ENCODE results near the gene CHST10. TPM values are rescaled to one million over a fixed set of nuclear protein-coding genes. Genes with fewer than 3 reads are reported as not detected.

CHST10 gene
- total and polyA plus RNA-seq, 2 donors (not counting 3 experiments of a cell fraction or from before 2014, with no cell fraction given) = 11.1 to 12.3 TPM

DNA sequence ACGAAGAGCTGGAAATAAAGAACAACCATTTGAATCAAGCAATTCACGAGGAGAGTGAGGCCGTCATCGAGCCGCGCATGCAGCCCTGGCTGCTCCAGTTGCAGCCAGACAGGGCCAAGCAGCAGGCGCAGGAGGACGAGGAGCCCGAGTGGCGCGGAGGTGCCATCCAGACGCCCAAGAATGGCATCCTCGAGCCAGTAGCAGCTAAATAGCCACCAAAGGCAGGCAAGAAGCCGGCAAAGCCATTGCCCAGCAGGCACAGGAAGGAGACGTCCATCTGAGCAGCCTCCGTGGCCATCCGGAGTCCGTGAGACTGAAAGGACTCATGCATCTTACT, 8.9 kb upstream of the CHST10 start:
- no peak for TF ChIP-seq GATA2 (IDR thresholded peaks at IDR 0.05; ENCODE audit: insufficient read depth, insufficient read length, low read depth, low read length)
- no peak for TF ChIP-seq JUN (IDR thresholded peaks at IDR 0.05; ENCODE audit: borderline replicate concordance, insufficient read depth, insufficient read length, low read depth)
- TF ChIP-seq POLR2A (IDR thresholded peaks at IDR 0.05; ENCODE audit: low read depth, low read length) = no peak
- no peak for TF ChIP-seq MYC (IDR thresholded peaks at IDR 0.05; ENCODE audit: low read depth, low read length)
- TF ChIP-seq, protein P1, sequence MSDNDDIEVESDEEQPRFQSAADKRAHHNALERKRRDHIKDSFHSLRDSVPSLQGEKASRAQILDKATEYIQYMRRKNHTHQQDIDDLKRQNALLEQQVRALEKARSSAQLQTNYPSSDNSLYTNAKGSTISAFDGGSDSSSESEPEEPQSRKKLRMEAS (IDR thresholded peaks at IDR 0.05; ENCODE audit: insufficient read depth, insufficient read length) = no peak
- no peak for TF ChIP-seq EZH2 (IDR thresholded peaks at IDR 0.05; ENCODE audit: borderline replicate concordance, low read depth, low read length, severe bottlenecking)
- no peak for TF ChIP-seq FOS (IDR thresholded peaks at IDR 0.05; ENCODE audit: borderline replicate concordance, insufficient read depth, low read length)
- Histone ChIP-seq H3K27ac (ENCODE audit: insufficient read depth, low read depth, low read length) (no peak overlapping the region), H4K20me1 (replicated peaks; ENCODE audit: control insufficient read depth, extremely low read depth, insufficient read depth, low read length) (no peaks in the 10 kb centered on the region), H3K9me1 (replicated peaks; ENCODE audit: control insufficient read depth, extremely low read depth, insufficient read depth, low read length) (no peaks in the 10 kb centered on the region), H3K9ac (replicated peaks; ENCODE audit: extremely low read depth, insufficient read depth, low read length) (no peak overlapping the region), H3K27me3 (ENCODE audit: control insufficient read depth in 2 of 2, insufficient read depth in 2 of 2, low read length in 2 of 2) (peaks cover 9 to 11% of the 10 kb centered on the region in 2 experiments), H3K4me1 (ENCODE audit: control insufficient read depth, extremely low read depth, insufficient read depth, low read length) (no peaks in the 10 kb centered on the region), H3K9me3 (replicated peaks; ENCODE audit: control insufficient read depth, insufficient read depth, low read length) (no peaks in the 10 kb centered on the region), H2AFZ (ENCODE audit: low read depth, low read length) (no peak overlapping the region), H3K4me2 (ENCODE audit: insufficient read depth, low read length) (no peak overlapping the region), H3K79me2 (ENCODE audit: control insufficient read depth, insufficient read depth, low read length) (no peaks in the 10 kb centered on the region), H3K4me3 (replicated peaks in 1 of 3; ENCODE audit: insufficient read depth in 1 of 3, low read depth in 1 of 3, low read length in 3 of 3) (no peak overlapping the region), H3K36me3 (ENCODE audit: control insufficient read depth in 2 of 2, extremely low read depth in 1 of 2, insufficient read depth in 2 of 2, low read length in 2 of 2) (no peaks in the 10 kb centered on the region)
- ChIA-PET POLR2A (no interaction called here), CTCF (interaction anchor here (1.2 kb wide), 1 partner anchor 10 kb away, joined by 3 read pairs; no protein-coding TSS in a partner anchor)
- intact Hi-C loops (cut with micrococcal nuclease) (loop anchor here (10.0 kb wide), 2 partner anchors 138 to 558 kb away; partner anchors contain the start of gene PDCL3), dilution Hi-C loops (cut with MboI; ENCODE audit: extremely low pct_ligation_motif_present, low sequenced_read_pairs) (no loop called here)
- BruUV-seq (replicated peaks) = no TSS peak
- no peak for DNase-seq (ENCODE audit: low read depth, low spot score)
- FAIRE-seq = no peak

Measured in endothelial cell of umbilical vein (primary cell).